ENCODE data around the gene LAMA5.
A peak's percentile ranks its signal among the peaks of the same experiment; 100 is the strongest.

LAMA5 gene

GRCh38 chr20:62371588-62372041, 4.5 kb upstream of the LAMA5 start:
- no peak for DNase-seq (ENCODE audit: low spot score)

GRCh38 chr20:62370807-62371587, 3.9 kb upstream of the LAMA5 start:
- DNase-seq (ENCODE audit: low spot score), result no peak

GRCh38 chr20:62370115-62370806, 3.1 kb upstream of the LAMA5 start:
- no peak for DNase-seq (ENCODE audit: low spot score)

- no peak for DNase-seq (ENCODE audit: low spot score)
These were observed 2.7 kb upstream of the LAMA5 start for GRCh38 chr20:62369815-62370114.

- DNase-seq (ENCODE audit: low spot score), result peak; percentile 93
These were observed 2.1 kb upstream of the LAMA5 start for GRCh38 chr20:62368976-62369814.

GRCh38 chr20:62368392-62368975, 1.4 kb upstream of the LAMA5 start:
- DNase-seq (ENCODE audit: low spot score), result peak; percentile 89

- peak; percentile 69 for DNase-seq (ENCODE audit: low spot score)
These were observed 700 bp upstream of the LAMA5 start for GRCh38 chr20:62367633-62368391.

GRCh38 chr20:62366370-62367135, 559 bp downstream of the LAMA5 start:
- peak; percentile 91 for DNase-seq (ENCODE audit: low spot score)

- peak; percentile 78 for DNase-seq (ENCODE audit: low spot score)
These were observed 1.2 kb downstream of the LAMA5 start for GRCh38 chr20:62365814-62366369.

GRCh38 chr20:62364911-62365736, 2.0 kb downstream of the LAMA5 start:
- DNase-seq (ENCODE audit: low spot score), result no peak

GRCh38 chr20:62363920-62364851, 2.9 kb downstream of the LAMA5 start:
- no peak for DNase-seq (ENCODE audit: low spot score)

- DNase-seq (ENCODE audit: low spot score), result no peak
These were observed 3.9 kb downstream of the LAMA5 start for GRCh38 chr20:62362991-62363919.

GRCh38 chr20:62362590-62362940, 4.5 kb downstream of the LAMA5 start:
- no peak for DNase-seq (ENCODE audit: low spot score)

GRCh38 chr20:62361799-62362589, 5.1 kb downstream of the LAMA5 start:
- peak; percentile 74 for DNase-seq (ENCODE audit: low spot score)

GRCh38 chr20:62360854-62361798, 6.0 kb downstream of the LAMA5 start:
- no peak for DNase-seq (ENCODE audit: low spot score)
